Measurements from ENCODE around the gene N4BP3. TPM values are rescaled to one million over a fixed set of nuclear protein-coding genes. Genes with fewer than 3 reads are reported as not detected.

N4BP3 gene
- total RNA-seq, 1 donor from 2014 or later = 3.3 TPM

DNA sequence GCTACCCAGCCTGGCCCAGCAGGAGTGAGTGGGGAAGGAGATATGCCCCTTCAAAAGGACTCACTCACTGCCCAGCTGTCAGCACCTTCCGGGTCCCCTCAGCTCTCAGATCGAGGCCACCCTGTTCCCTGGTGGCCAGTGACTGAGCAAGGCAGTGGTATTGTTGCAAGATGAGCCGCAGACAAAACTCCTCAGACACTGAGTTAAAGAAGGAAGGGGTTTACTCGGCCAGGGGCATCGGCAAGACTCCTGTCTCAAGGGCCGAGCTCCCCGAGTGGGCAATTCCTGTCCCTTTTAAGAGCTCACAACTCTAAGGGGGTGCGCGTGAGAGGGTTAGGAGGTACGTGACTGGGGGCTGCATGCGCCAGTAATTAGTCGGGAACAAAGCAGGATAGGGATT, 9.7 kb upstream of the N4BP3 start:
- DNase-seq (ENCODE audit: low spot score) = no peak

DNA sequence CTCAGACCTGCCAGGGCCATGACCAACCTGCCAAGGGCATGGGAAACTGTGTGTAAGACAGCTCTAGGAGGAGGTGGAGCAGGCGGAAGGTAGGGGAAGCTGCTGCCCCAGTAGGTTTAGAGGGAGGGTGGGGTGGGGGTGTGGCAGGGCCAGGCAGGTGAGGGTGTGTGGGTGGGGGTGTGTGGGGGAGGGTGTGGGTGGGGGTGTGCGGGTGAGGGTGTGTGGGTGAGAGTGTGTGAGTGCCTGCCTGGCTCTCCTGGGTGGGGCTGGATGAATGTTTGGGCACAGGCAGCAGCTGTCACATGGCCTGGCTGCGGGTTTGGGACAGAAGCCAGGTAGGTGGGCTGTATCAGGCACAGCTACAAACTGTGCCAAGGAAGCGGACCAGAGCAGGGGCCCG, 8.8 kb upstream of the N4BP3 start:
- peak; percentile 84 for DNase-seq (ENCODE audit: low spot score)

- DNase-seq (ENCODE audit: low spot score) = no peak
Measured at GRCh38 chr5:178106086-178106485, 7.2 kb upstream of the N4BP3 start.

- DNase-seq (ENCODE audit: low spot score) = no peak
Measured at GRCh38 chr5:178106556-178107239, 6.6 kb upstream of the N4BP3 start.

DNA sequence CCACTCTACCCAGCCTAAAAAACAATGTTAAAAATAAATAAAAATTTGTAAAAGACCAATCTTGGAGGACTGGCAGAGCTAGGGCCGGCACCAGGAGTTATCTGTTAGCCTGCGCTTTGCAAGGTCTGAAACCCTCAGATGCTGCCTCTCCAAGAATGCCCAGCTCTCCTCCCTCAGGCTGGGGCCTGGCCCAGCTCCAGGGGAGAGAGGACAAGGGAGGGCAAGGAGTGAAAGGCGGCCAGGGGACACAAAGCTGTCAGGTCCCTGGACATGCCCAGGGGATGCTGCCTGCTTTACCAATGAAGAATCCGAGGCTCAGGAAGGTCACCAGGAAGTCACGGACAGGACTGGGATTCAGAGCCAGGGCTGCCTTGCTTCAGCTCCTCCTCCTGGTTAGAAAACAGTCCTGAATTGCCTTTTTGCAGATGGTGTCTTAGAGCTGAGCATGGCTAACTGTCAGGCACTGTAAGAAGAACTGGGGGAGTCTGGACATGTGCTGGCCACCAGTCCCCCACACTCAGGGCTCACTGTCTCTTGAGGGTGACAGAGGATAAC, 5.5 kb upstream of the N4BP3 start:
- no peak for DNase-seq (ENCODE audit: low spot score)

- DNase-seq (ENCODE audit: low spot score) = no peak
Measured at GRCh38 chr5:178108446-178108845, 4.9 kb upstream of the N4BP3 start.

- DNase-seq (ENCODE audit: low spot score) = no peak
Measured at GRCh38 chr5:178108966-178109365, 4.4 kb upstream of the N4BP3 start.

GRCh38 chr5:178110511-178110910, 2.8 kb upstream of the N4BP3 start:
- DNase-seq (ENCODE audit: low spot score) = no peak

- DNase-seq (ENCODE audit: low spot score) = no peak
Measured at GRCh38 chr5:178111925-178112324, 1.4 kb upstream of the N4BP3 start.

GRCh38 chr5:178112545-178112944, 787 bp upstream of the N4BP3 start:
- DNase-seq (ENCODE audit: low spot score) = no peak

- no peak for DNase-seq (ENCODE audit: low spot score)
Measured at GRCh38 chr5:178113841-178114324, 551 bp downstream of the N4BP3 start.

- DNase-seq (ENCODE audit: low spot score) = no peak
Measured at GRCh38 chr5:178114325-178115135, 1.2 kb downstream of the N4BP3 start.

DNA sequence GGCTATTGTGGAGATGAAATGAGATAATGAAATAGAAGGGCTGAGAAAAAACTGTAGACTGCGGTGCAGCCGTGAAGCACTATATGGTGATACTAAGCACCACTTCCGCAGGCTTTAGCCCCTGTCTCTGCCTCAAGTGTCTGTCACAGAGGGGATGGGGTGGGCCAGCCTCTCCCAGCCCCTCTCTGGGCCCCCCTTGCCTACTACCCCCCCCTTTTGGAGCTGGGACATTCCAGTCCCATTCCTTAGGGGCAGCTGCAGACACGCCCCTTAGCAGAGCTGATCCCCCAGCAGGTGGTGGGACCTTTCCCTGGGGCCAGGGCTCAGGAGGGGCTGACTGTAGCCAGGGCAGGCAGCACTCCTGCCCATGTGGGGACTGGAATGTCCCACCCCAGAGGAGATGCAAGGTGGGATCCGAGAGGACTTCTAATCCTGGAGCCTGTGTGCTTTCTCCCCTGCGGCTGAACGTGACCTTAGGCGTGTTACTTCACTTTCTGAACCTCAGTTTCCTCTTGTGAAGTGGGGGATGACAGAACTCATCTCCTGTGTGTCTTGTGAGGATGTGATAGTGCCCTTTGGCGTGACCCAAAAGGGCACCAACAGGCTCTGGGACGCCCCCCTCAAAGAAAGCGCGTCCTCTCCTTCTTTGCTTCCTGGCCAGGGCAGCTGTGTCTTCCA, 1.9 kb downstream of the N4BP3 start:
- DNase-seq (ENCODE audit: low spot score) = no peak

GRCh38 chr5:178115814-178116142, 2.4 kb downstream of the N4BP3 start:
- DNase-seq (ENCODE audit: low spot score) = no peak

DNA sequence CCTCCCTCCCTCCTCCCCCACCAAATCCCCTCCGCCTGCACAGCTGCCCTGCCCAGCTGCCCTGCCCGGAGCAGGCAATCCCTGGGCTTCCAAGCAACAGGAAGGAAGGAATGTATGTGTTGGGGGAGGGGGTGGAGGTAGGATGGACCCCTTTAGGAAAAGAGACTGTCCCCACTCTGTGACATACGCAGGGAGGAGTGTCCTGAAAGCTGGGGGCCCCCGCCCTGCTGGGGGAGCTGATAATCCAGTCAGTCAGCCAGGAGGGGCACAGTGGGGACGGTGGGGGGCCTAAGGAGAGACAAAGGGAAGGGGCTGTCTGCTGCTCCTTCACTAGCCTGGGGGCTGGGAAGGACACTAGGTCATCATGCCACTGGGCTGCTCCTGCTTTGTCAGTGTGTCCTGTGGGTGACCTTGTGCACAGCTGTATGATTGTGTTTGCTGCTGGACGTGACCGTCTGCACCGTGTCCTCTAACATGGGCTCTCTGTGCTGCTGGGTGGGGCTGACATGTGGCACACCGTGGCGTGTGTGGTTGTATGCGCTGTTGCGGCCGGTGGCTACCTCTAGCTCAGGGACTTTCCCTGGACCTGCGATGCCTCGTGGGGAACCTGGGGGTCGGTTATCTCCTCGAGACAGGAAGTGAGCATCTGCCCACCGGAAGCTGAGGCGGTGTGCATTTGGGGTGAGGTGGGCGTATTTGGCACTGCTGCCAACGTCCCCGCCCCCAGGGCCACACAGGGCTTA, 3.0 kb downstream of the N4BP3 start:
- no peak for DNase-seq (ENCODE audit: low spot score)

DNA sequence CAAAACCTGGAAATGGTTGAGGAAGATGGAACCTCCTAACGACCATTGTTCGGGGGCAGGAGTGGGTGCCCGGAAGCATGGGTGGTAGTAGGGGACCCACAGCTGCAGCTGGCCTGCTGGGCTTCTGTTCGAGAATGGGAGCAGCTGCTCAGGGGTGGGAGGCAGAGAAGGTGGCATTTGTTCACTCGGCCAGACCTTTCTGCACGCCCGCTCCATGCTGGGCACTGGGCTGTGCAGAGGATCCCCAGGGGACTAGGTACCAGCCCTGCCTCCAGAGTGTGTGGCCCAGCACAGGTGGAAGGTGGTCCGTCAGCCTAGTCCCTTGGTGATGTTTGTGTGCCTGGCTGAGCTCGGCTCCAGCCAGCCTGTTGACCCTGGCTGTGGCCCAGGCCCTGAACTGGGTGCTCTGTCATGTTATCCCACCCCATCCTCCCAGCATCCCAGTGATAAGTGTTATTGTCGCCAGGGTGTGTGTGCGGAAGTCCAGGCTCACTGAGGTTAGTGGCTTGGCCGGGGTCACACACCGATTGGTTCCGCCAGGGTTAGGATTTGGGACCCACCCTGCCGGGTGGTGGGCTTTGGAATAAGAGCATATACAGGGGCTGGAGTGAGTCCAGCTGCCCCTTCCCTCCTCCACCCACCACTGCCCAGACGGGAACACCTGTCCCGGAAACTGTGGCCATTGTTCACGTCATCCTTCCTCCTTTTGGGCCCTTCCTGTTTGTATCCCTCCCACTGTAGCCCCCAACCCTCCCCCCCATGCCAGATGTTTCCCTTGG, 4.8 kb downstream of the N4BP3 start:
- DNase-seq (ENCODE audit: low spot score) = no peak

DNA sequence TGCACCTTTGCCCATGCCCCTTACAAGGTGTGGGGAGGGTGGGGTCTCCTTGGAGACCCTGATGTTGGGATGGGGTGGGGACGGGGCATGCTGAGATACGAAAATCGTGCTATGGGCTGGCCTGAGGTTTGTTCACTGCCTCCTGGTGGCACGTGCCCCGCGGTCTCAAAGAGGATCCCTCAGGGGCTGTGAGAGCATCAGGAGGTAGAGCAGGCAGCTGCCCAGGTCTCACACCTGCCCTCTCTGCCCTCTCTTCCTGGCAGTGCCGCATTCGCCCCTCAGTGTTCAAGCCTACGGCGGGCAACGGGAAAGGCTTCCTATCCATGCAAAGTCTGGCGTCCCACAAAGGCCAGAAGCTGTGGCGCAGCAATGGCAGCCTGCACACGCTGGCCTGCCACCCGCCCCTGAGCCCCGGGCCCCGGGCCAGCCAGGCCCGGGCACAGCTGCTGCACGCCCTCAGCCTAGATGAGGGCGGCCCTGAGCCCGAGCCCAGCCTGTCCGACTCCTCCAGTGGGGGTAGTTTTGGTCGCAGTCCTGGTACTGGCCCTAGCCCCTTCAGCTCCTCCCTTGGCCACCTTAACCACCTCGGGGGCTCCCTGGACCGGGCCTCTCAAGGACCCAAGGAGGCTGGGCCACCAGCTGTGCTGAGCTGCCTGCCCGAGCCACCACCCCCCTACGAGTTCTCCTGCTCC, 6.7 kb downstream of the N4BP3 start:
- no peak for DNase-seq (ENCODE audit: low spot score)

- peak; percentile 82 for DNase-seq (ENCODE audit: low spot score)
Measured at GRCh38 chr5:178120607-178121357, 7.5 kb downstream of the N4BP3 start.
